H1 (cell line): Measurements from ENCODE around the gene PKMYT1. TPM values are rescaled to one million over a fixed set of nuclear protein-coding genes. Genes with fewer than 3 reads are reported as not detected.

Experiments
- CTCF ChIA-PET: fragments of 300-600 bp; sonication (Branson Sonifier 250); formaldehyde crosslinking; loops from one replicate; lab custom pipeline; 2021; ENCODE audit not compliant: partially characterized antibody; lab: Charles Lee
- POLR2A ChIA-PET: fragments of 300-600 bp; sonication (Branson Sonifier 250); formaldehyde crosslinking; loops from one replicate; lab custom pipeline; 2021; ENCODE audit warnings: inconsistent platforms; ENCODE audit not compliant: partially characterized antibody; lab: Charles Lee
- DNase-seq, 2 experiments: peaks; one replicate each; pipeline versions ENCODE4 v3.0.0 to v3.0.0-alpha.2; 2010 to 2022; ENCODE audit warnings: low spot score in 2 of 2, low read depth in 1 of 2, mixed read lengths in 1 of 2
- FAIRE-seq: peaks from 2 replicates; lab custom pipeline; 2011; peaks lifted over from hg19 to GRCh38; lab: Jason Lieb, UNC
- H2AFZ ChIP-seq: 2 replicates; pipeline ENCODE4 v1.8.1; 2012; ENCODE audit warnings: low read length, inconsistent platforms
- H2AK5ac ChIP-seq: 2 replicates; pipeline ENCODE4 v1.6.1; 2013; ENCODE audit warnings: low read depth, low read length
- H2BK120ac ChIP-seq: replicated peaks from 2 replicates; pipeline ENCODE3; 2013; ENCODE audit warnings: low read depth, low read length, inconsistent platforms
- H2BK12ac ChIP-seq: 2 replicates; pipeline ENCODE4 v1.6.1; 2013; ENCODE audit warnings: low read depth, low read length
- H2BK15ac ChIP-seq: 2 replicates; pipeline ENCODE4 v1.6.1; 2013; ENCODE audit warnings: low read length
- H2BK20ac ChIP-seq: 2 replicates; pipeline ENCODE4 v1.6.1; 2013; ENCODE audit warnings: low read length
- H2BK5ac ChIP-seq: 2 replicates; pipeline ENCODE4 v1.6.1; 2013; ENCODE audit warnings: low read depth, low read length
- H3K14ac ChIP-seq: 2 replicates; pipeline ENCODE4 v1.6.1; 2013; ENCODE audit warnings: inconsistent platforms; ENCODE audit not compliant: insufficient read length
- H3K18ac ChIP-seq: 2 replicates; pipeline ENCODE4 v1.6.1; 2013; ENCODE audit warnings: low read length; ENCODE audit errors: extremely low read depth
- H3K23ac ChIP-seq: 2 replicates; pipeline ENCODE4 v1.6.1; 2013; ENCODE audit warnings: inconsistent platforms; ENCODE audit not compliant: insufficient read length
- H3K23me2 ChIP-seq: 2 replicates; pipeline ENCODE4 v1.6.1; 2013; ENCODE audit warnings: low read depth, low read length
- H3K27ac ChIP-seq: 2 replicates; pipeline ENCODE4 v1.6.1; 2011; ENCODE audit warnings: low read depth, low read length, inconsistent platforms
- H3K27me3 ChIP-seq, 4 experiments: replicated peaks in 1 of 4; 1 replicate in 1 of 4; 2 replicates in 3 of 4; pipeline versions ENCODE4 v1.6.1 to v1.8.1; 2011 to 2013; ENCODE audit warnings: low read length in 3 of 4, mild to moderate bottlenecking in 3 of 4, inconsistent platforms in 2 of 4, mixed read lengths in 2 of 4, moderate library complexity in 1 of 4; ENCODE audit not compliant: control insufficient read depth in 3 of 4, insufficient read depth in 3 of 4; ENCODE audit errors: extremely low read depth in 1 of 4
- H3K36me3 ChIP-seq, 4 experiments: 2 replicates each; pipeline versions ENCODE4 v1.6.1 to v1.8.1; 2011 to 2013; ENCODE audit warnings: mild to moderate bottlenecking in 4 of 4, low read length in 3 of 4, moderate library complexity in 2 of 4, control low read depth in 1 of 4, inconsistent platforms in 1 of 4; ENCODE audit not compliant: insufficient read depth in 4 of 4, control insufficient read depth in 2 of 4
- H3K4ac ChIP-seq: replicated peaks from 2 replicates; pipeline ENCODE3; 2013; ENCODE audit warnings: low read length, low read depth, mixed read lengths, inconsistent platforms; ENCODE audit not compliant: insufficient read length
- H3K4me1 ChIP-seq, 4 experiments: replicated peaks in 1 of 4; 1 replicate in 1 of 4; 2 replicates in 3 of 4; pipeline versions ENCODE4 v1.6.1 to v1.8.1; 2011 to 2013; ENCODE audit warnings: low read length in 3 of 4, inconsistent platforms in 2 of 4, mixed read lengths in 1 of 4; ENCODE audit not compliant: insufficient read depth in 4 of 4, control insufficient read depth in 3 of 4
- H3K4me2 ChIP-seq, 2 experiments: 2 replicates each; pipeline versions ENCODE4 v1.6.1 to v1.8.1; 2011 to 2013; ENCODE audit warnings: low read depth in 2 of 2, low read length in 2 of 2, control low read depth in 1 of 2, inconsistent platforms in 1 of 2, mild to moderate bottlenecking in 1 of 2; ENCODE audit not compliant: insufficient read depth in 1 of 2
- H3K4me3 ChIP-seq, 4 experiments: fragments of 200-600, 300-600 bp in 1 of 4; sonication (generic), shearing (Covaris generic), sonication (Bioruptor Twin) in 1 of 4; 2 replicates each; pipeline versions ENCODE4 v1.5.1 to v1.8.1; 2011 to 2016; ENCODE audit warnings: low read length in 4 of 4, low read depth in 3 of 4, control low read depth in 2 of 4, inconsistent platforms in 2 of 4, mild to moderate bottlenecking in 2 of 4, mixed read lengths in 1 of 4, moderate library complexity in 1 of 4; ENCODE audit not compliant: insufficient read depth in 2 of 4; ENCODE audit errors: extremely low read depth in 1 of 4
- H3K56ac ChIP-seq: replicated peaks from 2 replicates; pipeline ENCODE3; 2013; ENCODE audit warnings: low read depth, mild to moderate bottlenecking, mixed read lengths, low read length, inconsistent platforms; ENCODE audit not compliant: insufficient read length
- H3K79me1 ChIP-seq: 2 replicates; pipeline ENCODE4 v1.6.1; 2013; ENCODE audit warnings: low read depth, low read length, control low read depth
- H3K79me2 ChIP-seq, 2 experiments: 2 replicates each; pipeline versions ENCODE4 v1.6.1 to v1.8.1; 2012 to 2013; ENCODE audit warnings: low read length in 2 of 2, mild to moderate bottlenecking in 2 of 2, inconsistent platforms in 1 of 2; ENCODE audit not compliant: insufficient read depth in 2 of 2, control insufficient read depth in 1 of 2
- H3K9ac ChIP-seq, 4 experiments: replicated peaks in 1 of 4; 1 replicate in 1 of 4; 2 replicates in 3 of 4; pipeline versions ENCODE4 v1.6.1 to v1.8.1; 2011 to 2013; ENCODE audit warnings: low read depth in 3 of 4, low read length in 3 of 4, control low read depth in 2 of 4, mild to moderate bottlenecking in 2 of 4, moderate library complexity in 2 of 4, inconsistent platforms in 1 of 4; ENCODE audit errors: extremely low read depth in 1 of 4
- H3K9me3 ChIP-seq, 2 experiments: 2 replicates each; pipeline versions ENCODE4 v1.6.1 to v1.8.1; 2012 to 2013; ENCODE audit warnings: mild to moderate bottlenecking in 2 of 2, moderate library complexity in 2 of 2, control low read depth in 1 of 2, inconsistent platforms in 1 of 2, low read depth in 1 of 2, low read length in 1 of 2, mixed read lengths in 1 of 2; ENCODE audit not compliant: insufficient read depth in 2 of 2
- H4K20me1 ChIP-seq, 2 experiments: replicated peaks in 1 of 2; 2 replicates each; pipeline versions ENCODE3 to v1.8.1; 2011 to 2013; ENCODE audit warnings: inconsistent platforms in 2 of 2, low read length in 2 of 2, mild to moderate bottlenecking in 1 of 2; ENCODE audit not compliant: insufficient read depth in 2 of 2, control insufficient read depth in 1 of 2
- H4K5ac ChIP-seq: 2 replicates; pipeline ENCODE4 v1.6.1; 2013; ENCODE audit warnings: low read length, low read depth, mixed read lengths, inconsistent platforms; ENCODE audit not compliant: insufficient read length
- H4K8ac ChIP-seq: 2 replicates; pipeline ENCODE4 v1.8.0; 2013; ENCODE audit warnings: mild to moderate bottlenecking, moderate library complexity, low read length, inconsistent platforms; ENCODE audit not compliant: insufficient read depth; ENCODE audit errors: extremely low read depth
- H4K91ac ChIP-seq: replicated peaks from 2 replicates; pipeline ENCODE3; 2013; ENCODE audit warnings: low read length, mixed read lengths, inconsistent platforms; ENCODE audit not compliant: insufficient read length
- EGR1 ChIP-seq: IDR thresholded peaks from 2 replicates; pipeline ENCODE4 v1.6.1; 2011; ENCODE audit warnings: low read depth, low read length, borderline replicate concordance
- FOSL1 ChIP-seq: IDR thresholded peaks from 2 replicates; pipeline ENCODE4 v1.6.1; 2011; ENCODE audit warnings: mild to moderate bottlenecking, low read depth, low read length, moderate library complexity; ENCODE audit not compliant: insufficient read depth
- SAP30 ChIP-seq: fragments of 300-600 bp; sonication (generic); IDR thresholded peaks from 2 replicates; pipeline ENCODE4 v1.7.1; 2012; ENCODE audit warnings: low read length, moderate library complexity, mild to moderate bottlenecking, inconsistent platforms; ENCODE audit not compliant: insufficient read depth, insufficient replicate concordance
- WGBS, 2 experiments: shearing (Covaris generic) in 1 of 2; methylation state at CpG; one replicate each; pipeline versions ENCODE4 v1.1.6 to v1.1.7; 2013 to 2015; ENCODE audit warnings: low lambda C conversion rate in 2 of 2, mixed read lengths in 2 of 2, inconsistent platforms in 1 of 2, low coverage in 1 of 2, missing lambda C conversion rate in 1 of 2; ENCODE audit not compliant: insufficient replicate concordance in 2 of 2, insufficient coverage in 1 of 2, insufficient read length in 1 of 2; ENCODE audit errors: extremely low coverage in 1 of 2, missing lambda C conversion rate in 1 of 2; 5-methylcytosine and 5-hydroxymethylcytosine counted together
- polyA plus RNA-seq, 7 experiments: library from polyadenylated mRNA; depleted of rRNA in 3 of 7; stranded (reverse) in 5 of 7; unstranded in 2 of 7; fragments of >200 nt in 5 of 7; fragments of 200-250 nt in 2 of 7; gene quantifications; 1 replicate in 5 of 7; 2 replicates in 1 of 7; 4 replicates in 1 of 7; pipeline versions ENCODE4 v1.2.1 to v1.2.3, GENCODE V29; 2011 to 2013; ENCODE audit warnings: missing spikeins in 2 of 7, mixed read lengths in 2 of 7
- total RNA-seq: library from RNA; stranded (reverse); fragmentation: NEBNext Ultra II Directional; extraction: Animal tissue kit (Norgen Biotek cat#: 25700); gene quantifications from 2 replicates; pipeline ENCODE4 v1.2.1, GENCODE V29; 2021
- TF ChIP-seq, protein P1 (sequence below): IDR thresholded peaks from 2 replicates; pipeline ENCODE4 v1.6.1; 2012; ENCODE audit warnings: inconsistent platforms

Gene PKMYT1
- total and polyA plus RNA-seq, 2 of the 8 experiments (the other 6 are each of a cell fraction or from before 2014, with no cell fraction given) = 74.7 to 85.2 TPM

DNA sequence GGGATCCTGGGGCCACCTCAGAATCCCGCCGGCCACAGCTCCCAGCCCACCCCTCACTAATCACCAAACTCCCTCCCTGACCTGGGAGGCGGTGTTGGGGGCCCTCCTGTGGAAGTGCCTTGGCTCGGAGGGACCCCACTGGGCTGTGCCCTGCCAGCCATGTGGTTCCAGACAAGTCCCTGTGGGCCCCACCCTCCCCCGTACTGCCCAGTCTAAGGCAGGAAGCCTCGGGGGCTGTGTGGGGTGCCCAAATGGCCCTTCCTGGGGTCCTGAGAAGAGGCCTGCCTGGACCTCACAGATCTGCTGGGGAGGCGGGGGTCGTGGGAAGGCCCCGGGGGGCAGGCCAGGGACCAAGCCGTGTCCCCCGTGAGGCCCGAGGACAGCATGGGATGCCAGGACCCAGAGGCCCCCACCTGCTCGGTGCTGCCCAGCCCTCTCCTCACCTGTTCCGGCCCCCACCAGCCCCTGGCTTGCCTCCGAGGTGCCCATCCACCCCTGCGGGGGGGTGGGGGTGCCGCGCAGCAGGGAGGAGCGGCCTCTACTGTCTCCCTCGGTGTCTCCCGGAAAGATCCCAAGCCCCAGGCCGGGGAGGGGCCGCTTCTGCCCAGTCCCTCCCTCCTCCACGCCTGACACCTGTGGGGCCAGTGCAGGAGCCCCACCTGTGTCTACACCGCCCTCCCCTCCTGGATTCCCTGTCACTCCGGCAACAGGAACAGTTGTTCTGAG lies 25.4 kb downstream of the PKMYT1 start:
- H4K5ac ChIP-seq = peak overlapping the region; percentile 25
- no peaks in the 10 kb centered on the region for H3K79me2 ChIP-seq
- H3K4me1 ChIP-seq = peaks cover 3 to 26% (median 19%) of the 10 kb centered on the region in 4 experiments
- no peak overlapping the region; a peak in 1 of 7 replicates for H3K9ac ChIP-seq
- H3K23me2 ChIP-seq = no peaks in the 10 kb centered on the region; the same call in 1 of the 2 replicates
- H2BK15ac ChIP-seq = no peak overlapping the region; the same call in 1 of the 2 replicates
- H3K18ac ChIP-seq = peak overlapping the region; percentile 38; the same call in 1 of the 2 replicates
- no peak overlapping the region; the same call in 1 of the 2 replicates for H2BK20ac ChIP-seq
- ChIA-PET POLR2A (interaction anchor here (1.2 kb wide), 1 partner anchor 9 kb away, joined by 3 read pairs; the partner anchor contains the start of gene KREMEN2), CTCF (interaction anchor here (1.7 kb wide), 1 partner anchor 13 kb away, joined by 4 read pairs; no protein-coding TSS in a partner anchor)
- no peak overlapping the region for H2BK120ac ChIP-seq
- no peak overlapping the region for H2AFZ ChIP-seq
- H3K23ac ChIP-seq = no peak overlapping the region
- WGBS, 2 experiments = 89% methylated on average over 13 of the region's 26 CpGs; no CpG with 5 or more reads in 1 of the 2 experiments
- no peak overlapping the region for H3K4me3 ChIP-seq
- no peaks in the 10 kb centered on the region for H3K9me3 ChIP-seq
- H4K8ac ChIP-seq = 0 out of 2 replicates have a peak overlapping the region, but pooled peaks have one; percentile 48
- peak overlapping the region; percentile 17 for H4K91ac ChIP-seq
- no peak overlapping the region for H3K56ac ChIP-seq
- TF ChIP-seq FOSL1 (no peak), EGR1 (no peak), SAP30 (no peak)
- TF ChIP-seq, protein P1, sequence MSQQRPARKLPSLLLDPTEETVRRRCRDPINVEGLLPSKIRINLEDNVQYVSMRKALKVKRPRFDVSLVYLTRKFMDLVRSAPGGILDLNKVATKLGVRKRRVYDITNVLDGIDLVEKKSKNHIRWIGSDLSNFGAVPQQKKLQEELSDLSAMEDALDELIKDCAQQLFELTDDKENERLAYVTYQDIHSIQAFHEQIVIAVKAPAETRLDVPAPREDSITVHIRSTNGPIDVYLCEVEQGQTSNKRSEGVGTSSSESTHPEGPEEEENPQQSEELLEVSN = peak; percentile 7; the same call in 1 of the 2 replicates
- H3K27me3 ChIP-seq = no peaks in the 10 kb centered on the region; a peak in 1 of 7 replicates
- peak overlapping the region; percentile 48; the same call in 1 of the 2 replicates for H2AK5ac ChIP-seq
- H3K4ac ChIP-seq = peak overlapping the region; percentile 47
- FAIRE-seq (no peak), DNase-seq (no peak)
- no peak overlapping the region for H3K14ac ChIP-seq
- peak overlapping the region; percentile 60; the same call in 1 of the 2 replicates for H2BK5ac ChIP-seq
- H3K4me2 ChIP-seq = peak overlapping the region in 1 of 2 experiments; percentile 34; a peak in 2 of 4 replicates
- peak overlapping the region; percentile 68; the same call in 1 of the 2 replicates for H2BK12ac ChIP-seq
- no peaks in the 10 kb centered on the region for H4K20me1 ChIP-seq
- no peak overlapping the region for H3K27ac ChIP-seq
- no peaks in the 10 kb centered on the region for H3K79me1 ChIP-seq
- H3K36me3 ChIP-seq = no peaks in the 10 kb centered on the region
